ENCODE measurements around the gene PLEKHA1. TPM values are rescaled to one million over a fixed set of nuclear protein-coding genes. Genes with fewer than 3 reads are reported as not detected.
A peak's percentile ranks its signal among the peaks of the same experiment; 100 is the strongest.

PLEKHA1 gene
- total RNA-seq, 4 donors from 2014 or later = 51.4 to 101 (median 62.1) TPM

DNA sequence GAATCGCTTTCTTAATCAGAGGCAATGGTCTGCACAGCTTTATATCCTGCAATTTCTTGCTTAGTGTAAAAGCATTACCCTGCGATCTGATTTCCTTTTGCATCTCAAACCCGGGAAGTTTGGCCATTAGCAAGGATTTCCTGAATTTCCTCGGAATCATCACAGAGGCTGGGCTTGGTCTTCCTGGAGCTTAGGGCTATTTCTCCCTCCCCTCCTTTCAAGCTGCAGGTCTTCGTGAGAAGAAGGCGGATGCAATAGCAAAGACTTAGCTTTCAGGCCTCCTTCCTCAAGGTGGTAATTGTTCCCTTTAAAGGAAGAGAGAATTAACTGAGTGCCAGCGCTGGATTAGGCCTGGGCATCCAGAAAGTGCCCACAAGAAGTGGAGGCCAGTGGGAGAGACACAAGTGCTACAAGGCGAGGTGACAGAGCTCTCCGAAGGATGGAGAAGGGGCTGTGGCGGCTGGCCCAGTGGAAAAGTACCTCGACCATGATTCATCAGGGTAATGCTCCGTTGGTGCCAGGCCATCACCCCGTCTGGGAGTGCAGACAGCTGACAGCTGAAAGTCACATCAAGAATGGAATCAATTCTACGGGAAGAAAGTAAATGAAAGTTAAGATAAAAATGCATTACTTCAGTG, 76.0 kb downstream of the PLEKHA1 start:
- DNase-seq (ENCODE audit: extremely low spot score) = peak; percentile 78
- Histone ChIP-seq H3K4me3 (no peak overlapping the region), H3K27me3 (no peaks in the 10 kb centered on the region), H3K9me3 (no peaks in the 10 kb centered on the region), H3K36me3 (no peaks in the 10 kb centered on the region), H3K4me1 (peaks cover 9 to 10% (median 9%) of the 10 kb centered on the region in 4 donors), H3K27ac (replicated peaks in 1 of 4) (no peak overlapping the region)
- TF ChIP-seq POLR2AphosphoS5 (IDR thresholded peaks at IDR 0.05) = no peak
- TF ChIP-seq, protein P1, sequence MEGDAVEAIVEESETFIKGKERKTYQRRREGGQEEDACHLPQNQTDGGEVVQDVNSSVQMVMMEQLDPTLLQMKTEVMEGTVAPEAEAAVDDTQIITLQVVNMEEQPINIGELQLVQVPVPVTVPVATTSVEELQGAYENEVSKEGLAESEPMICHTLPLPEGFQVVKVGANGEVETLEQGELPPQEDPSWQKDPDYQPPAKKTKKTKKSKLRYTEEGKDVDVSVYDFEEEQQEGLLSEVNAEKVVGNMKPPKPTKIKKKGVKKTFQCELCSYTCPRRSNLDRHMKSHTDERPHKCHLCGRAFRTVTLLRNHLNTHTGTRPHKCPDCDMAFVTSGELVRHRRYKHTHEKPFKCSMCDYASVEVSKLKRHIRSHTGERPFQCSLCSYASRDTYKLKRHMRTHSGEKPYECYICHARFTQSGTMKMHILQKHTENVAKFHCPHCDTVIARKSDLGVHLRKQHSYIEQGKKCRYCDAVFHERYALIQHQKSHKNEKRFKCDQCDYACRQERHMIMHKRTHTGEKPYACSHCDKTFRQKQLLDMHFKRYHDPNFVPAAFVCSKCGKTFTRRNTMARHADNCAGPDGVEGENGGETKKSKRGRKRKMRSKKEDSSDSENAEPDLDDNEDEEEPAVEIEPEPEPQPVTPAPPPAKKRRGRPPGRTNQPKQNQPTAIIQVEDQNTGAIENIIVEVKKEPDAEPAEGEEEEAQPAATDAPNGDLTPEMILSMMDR (IDR thresholded peaks at IDR 0.05) = no peak
- no peak for TF ChIP-seq EP300 (IDR thresholded peaks at IDR 0.05)
- no peak for TF ChIP-seq POLR2A (IDR thresholded peaks at IDR 0.05; ENCODE audit: low read depth)
- 75% methylated on average over 14 of the region's 14 CpGs for WGBS
- intact Hi-C loops (cut with DNase I) = no loop called here

DNA sequence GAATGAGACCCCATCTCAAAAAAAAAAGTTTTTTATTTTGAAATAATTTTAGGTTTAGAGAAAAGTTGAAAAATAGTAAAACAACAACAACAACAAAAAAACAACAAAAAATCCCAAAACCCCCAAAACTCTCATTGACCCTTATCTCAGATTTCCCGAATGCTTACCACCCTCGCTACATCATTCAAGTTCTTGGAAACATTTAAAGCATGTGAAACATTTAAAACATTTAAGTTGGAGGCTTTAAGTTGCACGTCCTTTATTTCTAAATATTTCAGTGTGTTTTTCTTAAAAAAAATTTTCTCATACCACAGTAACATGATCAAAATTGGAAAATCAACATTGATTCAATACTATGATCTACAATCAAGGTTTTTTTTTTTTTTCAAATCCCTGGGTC, 79.6 kb downstream of the PLEKHA1 start:
- TF ChIP-seq POLR2A (IDR thresholded peaks at IDR 0.05; ENCODE audit: low read depth) (no peak), EP300 (IDR thresholded peaks at IDR 0.05) (no peak), POLR2AphosphoS5 (IDR thresholded peaks at IDR 0.05) (no peak)
- TF ChIP-seq, protein P1 (IDR thresholded peaks at IDR 0.05) = no peak
- H3K4me3 ChIP-seq = no peak overlapping the region
- no peaks in the 10 kb centered on the region for H3K36me3 ChIP-seq
- no peaks in the 10 kb centered on the region for H3K9me3 ChIP-seq
- H3K27me3 ChIP-seq = no peaks in the 10 kb centered on the region
- H3K4me1 ChIP-seq = no peaks in the 10 kb centered on the region
- no peak for DNase-seq (ENCODE audit: extremely low spot score)
- intact Hi-C loops (cut with DNase I) = no loop called here
- H3K27ac ChIP-seq (replicated peaks in 1 of 4) = no peak overlapping the region
- 93% methylated on average over 3 of the region's 3 CpGs for WGBS

DNA sequence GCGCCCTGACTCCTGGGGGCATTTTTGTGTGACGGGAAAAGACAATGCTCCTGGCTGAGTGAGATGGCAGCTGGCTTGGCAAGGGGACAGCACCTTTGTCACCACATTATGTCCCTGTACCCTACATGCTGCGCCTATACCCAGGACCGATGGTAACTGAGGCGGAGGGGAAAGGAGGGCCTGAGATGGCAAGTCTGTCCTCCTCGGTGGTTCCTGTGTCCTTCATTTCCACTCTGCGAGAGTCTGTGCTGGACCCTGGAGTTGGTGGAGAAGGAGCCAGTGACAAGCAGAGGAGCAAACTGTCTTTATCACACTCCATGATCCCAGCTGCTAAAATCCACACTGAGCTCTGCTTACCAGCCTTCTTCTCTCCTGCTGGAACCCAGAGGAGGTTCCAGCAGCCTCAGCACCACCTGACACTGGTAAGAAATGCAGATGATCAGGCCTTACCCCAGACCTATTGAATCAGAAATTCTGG, 80.1 kb downstream of the PLEKHA1 start, which contains the start of gene ARMS2:
Gene ARMS2, plus strand, starts transcription at position 51 of the 478 bp plus-strand sequence. Its CDS starts 75 bp downstream, at position 126.
- H3K4me3 ChIP-seq = no peak within 1 kb of the TSS
- 95% methylated on average over 7 of the region's 7 CpGs for WGBS
- TF ChIP-seq POLR2AphosphoS5 (IDR thresholded peaks at IDR 0.05) = no peak
- TF ChIP-seq, protein P1 (IDR thresholded peaks at IDR 0.05) = no peak
- TF ChIP-seq EP300 (IDR thresholded peaks at IDR 0.05) = no peak
- no peak for TF ChIP-seq POLR2A (IDR thresholded peaks at IDR 0.05; ENCODE audit: low read depth)
- H3K27ac ChIP-seq (replicated peaks in 1 of 4) = no peak within 1 kb of the TSS
- no peaks in the 10 kb centered on the region for H3K9me3 ChIP-seq
- H3K4me1 ChIP-seq = peaks cover 0 to under 1% (median 0%) of the 10 kb centered on the region in 4 donors
- intact Hi-C loops (cut with DNase I) = no loop called here
- no peaks in the 10 kb centered on the region for H3K36me3 ChIP-seq
- peak; percentile 91 for DNase-seq (ENCODE audit: extremely low spot score)
- H3K27me3 ChIP-seq = no peaks in the 10 kb centered on the region

DNA sequence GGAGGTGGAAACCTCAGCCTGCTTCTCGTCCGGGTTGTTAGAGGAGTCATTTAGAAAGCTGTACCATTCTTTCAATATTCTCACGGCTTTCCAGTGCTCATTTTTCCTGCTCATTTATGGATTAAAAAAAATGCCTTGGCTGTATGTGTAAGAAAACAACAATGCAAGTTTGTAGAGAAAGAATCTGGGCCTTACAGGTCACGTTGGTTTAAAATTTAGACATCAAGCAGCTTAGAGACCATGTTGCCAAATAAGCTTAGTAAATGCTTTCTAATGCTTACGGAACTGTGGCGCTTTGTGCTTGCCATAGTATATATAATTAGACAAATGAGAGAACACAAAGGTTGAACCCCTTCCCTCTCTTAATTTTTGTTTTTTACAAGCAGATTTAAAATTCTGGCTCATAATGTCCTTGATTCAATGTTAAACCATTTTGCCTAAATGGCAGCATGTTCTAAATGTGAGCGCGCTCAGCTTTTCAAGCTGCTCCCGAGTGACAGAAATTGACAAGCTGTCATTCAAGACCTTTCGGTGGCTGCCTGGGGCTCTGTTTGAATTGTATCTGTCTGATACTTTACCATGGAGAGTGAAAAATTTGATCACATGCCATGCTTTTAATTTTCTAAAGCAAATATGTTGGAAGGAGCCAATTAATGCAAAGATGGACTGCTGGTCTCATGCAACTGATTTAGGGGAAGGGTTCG, 81.0 kb downstream of the PLEKHA1 start:
- no peaks in the 10 kb centered on the region for H3K9me3 ChIP-seq
- H3K36me3 ChIP-seq = no peaks in the 10 kb centered on the region
- peak; percentile 53 for DNase-seq (ENCODE audit: extremely low spot score)
- intact Hi-C loops (cut with DNase I) = no loop called here
- 90% methylated on average over 11 of the region's 11 CpGs for WGBS
- H3K27ac ChIP-seq (replicated peaks in 1 of 4) = no peak overlapping the region
- peaks cover 0 to 9% (median 6%) of the 10 kb centered on the region in 4 donors for H3K4me1 ChIP-seq
- H3K27me3 ChIP-seq = no peaks in the 10 kb centered on the region
- H3K4me3 ChIP-seq = no peak overlapping the region
- TF ChIP-seq POLR2A (IDR thresholded peaks at IDR 0.05; ENCODE audit: low read depth) (no peak), EP300 (IDR thresholded peaks at IDR 0.05) (no peak), POLR2AphosphoS5 (IDR thresholded peaks at IDR 0.05) (no peak)
- TF ChIP-seq, protein P1 (IDR thresholded peaks at IDR 0.05) = no peak
